GM12878 (cell line): ENCODE results near the gene ESR2. TPM values are rescaled to one million over a fixed set of nuclear protein-coding genes. Genes with fewer than 3 reads are reported as not detected.
A peak's percentile ranks its signal among the peaks of the same experiment; 100 is the strongest.

Experiments used
- ATF7 ChIP-seq: fragments of 450-650 bp; IDR thresholded peaks from 2 replicates; pipeline ENCODE4 v1.6.1; 2016; ENCODE audit warnings: low read depth, mild to moderate bottlenecking
- BACH1 ChIP-seq: fragments of 450-650 bp; IDR thresholded peaks from 2 replicates; pipeline ENCODE4 v1.6.1; 2017; ENCODE audit warnings: mild to moderate bottlenecking, borderline replicate concordance
- BHLHE40 ChIP-seq, 2 experiments: fragments of 450-650 bp in 1 of 2; IDR thresholded peaks; 2 replicates each; pipeline ENCODE4 v1.6.1; 2011 to 2017; ENCODE audit warnings: low read depth in 2 of 2, borderline replicate concordance in 1 of 2, improper control_type of control experiment in 1 of 2, low read length in 1 of 2, mild to moderate bottlenecking in 1 of 2
- CBFB ChIP-seq: IDR thresholded peaks from 2 replicates; pipeline ENCODE4 v1.6.1; 2016; ENCODE audit warnings: antibody characterized with exemption, low read depth
- CHD2 ChIP-seq: IDR thresholded peaks from 2 replicates; pipeline ENCODE4 v1.6.1; 2011; ENCODE audit warnings: low read depth, low read length, improper control_type of control experiment, borderline replicate concordance
- CHD4 ChIP-seq: fragments of 200-600 bp; sonication (generic); IDR thresholded peaks from 2 replicates; pipeline ENCODE4 v1.6.1; 2016; ENCODE audit warnings: mild to moderate bottlenecking
- EP300 ChIP-seq, 2 experiments: fragments of 150-350 bp in 1 of 2; IDR thresholded peaks; 2 replicates each; pipeline ENCODE4 v1.6.1; 2011 to 2012; ENCODE audit warnings: low read depth in 2 of 2, low read length in 2 of 2, borderline replicate concordance in 1 of 2, improper control_type of control experiment in 1 of 2, inconsistent platforms in 1 of 2; ENCODE audit not compliant: control insufficient read depth in 1 of 2
- GATAD2B ChIP-seq: fragments of 450-650 bp; conservative IDR thresholded peaks from 2 replicates; pipeline ENCODE4 v1.6.1; 2017; ENCODE audit warnings: low read depth, mild to moderate bottlenecking, moderate library complexity
- IKZF2 ChIP-seq, 2 experiments: fragments of 450-650 bp; IDR thresholded peaks; 2 replicates each; pipeline ENCODE4 v1.6.1; 2017; ENCODE audit warnings: mild to moderate bottlenecking in 2 of 2, moderate library complexity in 2 of 2
- JUNB ChIP-seq: IDR thresholded peaks from 2 replicates; pipeline ENCODE4 v1.6.1; 2016; ENCODE audit warnings: antibody characterized with exemption, mild to moderate bottlenecking
- MTA2 ChIP-seq: fragments of 450-650 bp; IDR thresholded peaks from 2 replicates; pipeline ENCODE4 v1.6.1; 2016; ENCODE audit warnings: low read depth, mild to moderate bottlenecking, moderate library complexity
- MTA3 ChIP-seq: IDR thresholded peaks from 2 replicates; pipeline ENCODE4 v1.6.1; 2012; ENCODE audit warnings: low read length, inconsistent platforms, borderline replicate concordance
- NFYB ChIP-seq: IDR thresholded peaks from 2 replicates; pipeline ENCODE4 v1.6.1; 2011; ENCODE audit warnings: low read depth, mild to moderate bottlenecking, low read length, improper control_type of control experiment, moderate library complexity; ENCODE audit not compliant: insufficient read depth
- NR2C2 ChIP-seq: IDR thresholded peaks from 2 replicates; pipeline ENCODE4 v1.6.1; 2011; ENCODE audit warnings: borderline replicate concordance, low read depth; ENCODE audit not compliant: control insufficient read depth, insufficient read length
- PKNOX1 ChIP-seq: fragments of 450-650 bp; IDR thresholded peaks from 2 replicates; pipeline ENCODE4 v1.6.1; 2016; ENCODE audit warnings: mild to moderate bottlenecking
- SPI1 ChIP-seq: IDR thresholded peaks from 2 replicates; pipeline ENCODE4 v1.6.1; 2011; ENCODE audit warnings: low read depth, mild to moderate bottlenecking, low read length, moderate library complexity, borderline replicate concordance; ENCODE audit not compliant: insufficient read depth
- TBL1XR1 ChIP-seq: IDR thresholded peaks from 2 replicates; pipeline ENCODE4 v1.6.1; 2012; ENCODE audit warnings: low read depth, low read length, improper control_type of control experiment
- TCF12 ChIP-seq: IDR thresholded peaks from 2 replicates; pipeline ENCODE4 v1.6.1; 2011; ENCODE audit warnings: low read depth, mild to moderate bottlenecking, low read length
- USF2 ChIP-seq: IDR thresholded peaks from 2 replicates; pipeline ENCODE4 v1.6.1; 2011; ENCODE audit warnings: low read depth, low read length, improper control_type of control experiment, borderline replicate concordance
- ZBTB33 ChIP-seq: fragments of 450-650 bp; IDR thresholded peaks from 2 replicates; pipeline ENCODE4 v1.6.1; 2017; ENCODE audit warnings: mild to moderate bottlenecking
- ZNF217 ChIP-seq: fragments of 450-650 bp; IDR thresholded peaks from 2 replicates; pipeline ENCODE4 v1.6.1; 2017; ENCODE audit warnings: antibody characterized with exemption, mild to moderate bottlenecking
- polyA plus RNA-seq, 11 experiments: library from polyadenylated mRNA; depleted of rRNA in 4 of 11; unstranded in 6 of 11; stranded (reverse) in 5 of 11; fragments of >200 nt; fragmentation: Nextera tagmentation in 4 of 11; fragmentation: Illumina TruSeq in 1 of 11; extraction: Ambion mirVana in 4 of 11; extraction: Trizol in 1 of 11; gene quantifications; 1 replicate in 1 of 11; 2 replicates in 10 of 11; pipeline versions ENCODE4 v1.2.1 to v1.2.3, GENCODE V29; 2011 to 2016; ENCODE audit warnings: inconsistent platforms in 2 of 11, missing spikeins in 2 of 11, low read depth in 1 of 11
- total RNA-seq, 4 experiments: library from RNA; depleted of rRNA in 3 of 4; stranded (reverse); fragments of >200 nt in 3 of 4; fragmentation: Illumina TruSeq in 1 of 4; extraction: Trizol in 1 of 4; gene quantifications; 2 replicates each; pipeline versions ENCODE4 v1.2.1 to v1.2.3, GENCODE V29; 2013 to 2021
- TF ChIP-seq, protein P1 (sequence below): fragments of 450-650 bp; IDR thresholded peaks from 2 replicates; pipeline ENCODE4 v1.6.1; 2017; ENCODE audit warnings: low read depth, mild to moderate bottlenecking, moderate library complexity
- TF ChIP-seq, protein P2 (sequence below): IDR thresholded peaks from 2 replicates; pipeline ENCODE4 v1.6.1; 2012; ENCODE audit warnings: low read length, inconsistent platforms

ESR2 gene
- total and polyA plus RNA-seq, 10 of the 15 experiments (the other 5 are each of a cell fraction or from before 2014, with no cell fraction given) = 0.29 to 2.6 (median 0.81) TPM

DNA sequence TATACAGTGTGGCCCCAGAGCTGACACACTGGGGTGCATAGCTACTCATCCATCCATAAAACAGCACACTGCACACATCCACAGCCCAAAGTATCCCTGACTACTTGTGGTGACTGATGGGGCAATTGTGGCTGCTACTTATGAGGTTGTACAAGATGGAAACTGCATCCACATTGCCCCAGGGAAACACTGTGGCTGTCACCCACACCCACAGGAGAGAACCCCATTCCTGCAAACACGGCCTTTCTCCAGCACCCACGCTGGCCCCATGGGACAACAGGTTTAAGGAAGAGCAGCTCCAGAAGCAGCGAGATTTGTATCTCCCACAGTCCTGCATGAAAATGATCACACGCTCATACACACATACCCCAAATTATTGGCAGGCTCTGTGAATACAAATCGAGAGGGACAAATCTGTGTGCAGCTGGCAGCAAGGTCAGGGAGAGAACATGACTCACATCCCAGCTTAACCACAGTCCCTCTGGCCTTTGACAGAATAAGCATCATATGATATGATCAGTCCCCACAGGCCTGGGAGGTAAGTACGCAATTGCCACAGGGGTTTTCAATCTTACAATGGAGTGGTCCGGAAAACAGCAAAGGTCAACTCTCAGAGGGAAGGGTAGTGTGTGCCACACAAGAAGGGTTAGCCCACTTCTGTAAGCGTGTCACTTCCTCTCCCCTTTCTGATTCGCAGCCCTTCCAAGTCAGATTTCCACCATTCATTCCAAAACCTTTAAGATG, 61.9 kb downstream of the ESR2 start (continued):
- TF ChIP-seq ZBTB33 (no peak), NFYB (peak; percentile 66; the same call in 1 of the 2 replicates), PKNOX1 (peak; percentile 41; the same call in 1 of the 2 replicates), SPI1 (peak; percentile 70), USF2 (no peak), CHD4 (no peak), JUNB (peak; percentile 38), MTA3 (0 out of 2 replicates have a peak, but pooled peaks have one; percentile 31), CBFB (peak; percentile 74), TCF12 (peak; percentile 86), IKZF2 (IDR thresholded peaks at IDR 0.05) (peak; percentile 94), GATAD2B (0 out of 2 replicates have a peak, but pooled peaks have one; percentile 57), BHLHE40 (IDR thresholded peaks at IDR 0.05; ENCODE audit: borderline replicate concordance in 1 of 2, low read depth in 2 of 2, low read length in 1 of 2) (peak; percentile 44 to 66; a peak in 3 of 4 replicates), EP300 (IDR thresholded peaks at IDR 0.05; ENCODE audit: borderline replicate concordance in 1 of 2, control insufficient read depth in 1 of 2, low read depth in 2 of 2, low read length in 2 of 2) (peak; percentile 83 to 90; a peak in 3 of 4 replicates), CHD2 (0 out of 2 replicates have a peak, but pooled peaks have one; percentile 13), MTA2 (peak; percentile 89), NR2C2 (no peak), ATF7 (peak; percentile 82), ZNF217 (0 out of 2 replicates have a peak, but pooled peaks have one; percentile 38), TBL1XR1 (no peak), BACH1 (no peak)
- TF ChIP-seq, protein P1, sequence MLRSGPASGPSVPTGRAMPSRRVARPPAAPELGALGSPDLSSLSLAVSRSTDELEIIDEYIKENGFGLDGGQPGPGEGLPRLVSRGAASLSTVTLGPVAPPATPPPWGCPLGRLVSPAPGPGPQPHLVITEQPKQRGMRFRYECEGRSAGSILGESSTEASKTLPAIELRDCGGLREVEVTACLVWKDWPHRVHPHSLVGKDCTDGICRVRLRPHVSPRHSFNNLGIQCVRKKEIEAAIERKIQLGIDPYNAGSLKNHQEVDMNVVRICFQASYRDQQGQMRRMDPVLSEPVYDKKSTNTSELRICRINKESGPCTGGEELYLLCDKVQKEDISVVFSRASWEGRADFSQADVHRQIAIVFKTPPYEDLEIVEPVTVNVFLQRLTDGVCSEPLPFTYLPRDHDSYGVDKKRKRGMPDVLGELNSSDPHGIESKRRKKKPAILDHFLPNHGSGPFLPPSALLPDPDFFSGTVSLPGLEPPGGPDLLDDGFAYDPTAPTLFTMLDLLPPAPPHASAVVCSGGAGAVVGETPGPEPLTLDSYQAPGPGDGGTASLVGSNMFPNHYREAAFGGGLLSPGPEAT = peak; percentile 77
- TF ChIP-seq, protein P2, sequence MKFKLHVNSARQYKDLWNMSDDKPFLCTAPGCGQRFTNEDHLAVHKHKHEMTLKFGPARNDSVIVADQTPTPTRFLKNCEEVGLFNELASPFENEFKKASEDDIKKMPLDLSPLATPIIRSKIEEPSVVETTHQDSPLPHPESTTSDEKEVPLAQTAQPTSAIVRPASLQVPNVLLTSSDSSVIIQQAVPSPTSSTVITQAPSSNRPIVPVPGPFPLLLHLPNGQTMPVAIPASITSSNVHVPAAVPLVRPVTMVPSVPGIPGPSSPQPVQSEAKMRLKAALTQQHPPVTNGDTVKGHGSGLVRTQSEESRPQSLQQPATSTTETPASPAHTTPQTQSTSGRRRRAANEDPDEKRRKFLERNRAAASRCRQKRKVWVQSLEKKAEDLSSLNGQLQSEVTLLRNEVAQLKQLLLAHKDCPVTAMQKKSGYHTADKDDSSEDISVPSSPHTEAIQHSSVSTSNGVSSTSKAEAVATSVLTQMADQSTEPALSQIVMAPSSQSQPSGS = peak; percentile 44; the same call in 1 of the 2 replicates
